HL-60/S4 treated with retinoic acid at 250 ng/mL for 4 days and 3 days (cell line): ENCODE measurements around the gene ADAMTSL3.
"Not testable (repeated sequence)": the region's sequence is repeated elsewhere in the genome, so short reads cannot be mapped to it uniquely, and the experiment has no call there.

Experiments used
- in situ Hi-C: fragments of 300-500 bp; cut with MboI; formaldehyde crosslinking; loops from 2 replicates; pipeline ENCODE4 v1.7.0; 2022; ENCODE audit warnings: low sequenced_read_pairs

Gene ADAMTSL3

GRCh38 chr15:84003791-84004503 is 350.0 kb downstream of the ADAMTSL3 start:
- in situ Hi-C loops, result no loop called here

GRCh38 chr15:84006421-84006820 is 352.5 kb downstream of the ADAMTSL3 start:
- in situ Hi-C loops, result no loop called here

GRCh38 chr15:84009616-84010015 is 355.7 kb downstream of the ADAMTSL3 start:
- in situ Hi-C loops, result no loop called here

- in situ Hi-C loops, result no loop called here
These were observed 356.3 kb downstream of the ADAMTSL3 start for GRCh38 chr15:84010246-84010645.

- in situ Hi-C loops, result no loop called here
These were observed 362.4 kb downstream of the ADAMTSL3 start for GRCh38 chr15:84016371-84016770.

- in situ Hi-C loops, result no loop called here
These were observed 368.6 kb downstream of the ADAMTSL3 start for GRCh38 chr15:84022516-84022915.

- in situ Hi-C loops, result no loop called here
These were observed 369.7 kb downstream of the ADAMTSL3 start for GRCh38 chr15:84023636-84024035.

- in situ Hi-C loops, result no loop called here
These were observed 380.1 kb downstream of the ADAMTSL3 start for GRCh38 chr15:84033793-84034553.

- in situ Hi-C loops, result no loop called here
These were observed 380.9 kb downstream of the ADAMTSL3 start for GRCh38 chr15:84034578-84035398.

GRCh38 chr15:84035399-84035766 is 381.5 kb downstream of the ADAMTSL3 start:
- in situ Hi-C loops, result no loop called here

- in situ Hi-C loops, result no loop called here
These were observed 383.4 kb downstream of the ADAMTSL3 start for GRCh38 chr15:84037301-84037700.

- in situ Hi-C loops, result not testable (repeated sequence)
These were observed 388.6 kb downstream of the ADAMTSL3 start for GRCh38 chr15:84042434-84043056.

- in situ Hi-C loops, result no loop called here
These were observed 392.2 kb downstream of the ADAMTSL3 start for GRCh38 chr15:84046064-84046637.

GRCh38 chr15:84049480-84049879 is 395.6 kb downstream of the ADAMTSL3 start:
- in situ Hi-C loops, result not testable (repeated sequence)

GRCh38 chr15:84050076-84050475 is 396.2 kb downstream of the ADAMTSL3 start:
- in situ Hi-C loops, result no loop called here

GRCh38 chr15:84051146-84051545 is 397.2 kb downstream of the ADAMTSL3 start:
- in situ Hi-C loops, result not testable (repeated sequence)

GRCh38 chr15:84054544-84054943 is 400.6 kb downstream of the ADAMTSL3 start:
- in situ Hi-C loops, result not testable (repeated sequence)

- in situ Hi-C loops, result no loop called here
These were observed 403.9 kb downstream of the ADAMTSL3 start for GRCh38 chr15:84057714-84058331.

- in situ Hi-C loops, result not testable (repeated sequence)
These were observed 409.8 kb downstream of the ADAMTSL3 start for GRCh38 chr15:84063674-84064073.

GRCh38 chr15:84068674-84069073 is 414.8 kb downstream of the ADAMTSL3 start:
- in situ Hi-C loops, result not testable (repeated sequence)
